Sigmoid colon (tissue), 4 donors: ENCODE results near the gene XPNPEP1.

Source experiments
- EP300 ChIP-seq, 4 donors: sonication (generic); formaldehyde crosslinking; IDR thresholded peaks; one replicate each; pipeline ENCODE4 v1.6.1; 2017; ENCODE audit warnings: antibody characterized with exemption in 4 of 4
- POLR2AphosphoS5 ChIP-seq, 4 donors: sonication (generic); formaldehyde crosslinking; IDR thresholded peaks; one replicate each; pipeline ENCODE4 v1.6.1; 2017; ENCODE audit warnings: antibody characterized with exemption in 4 of 4
- TF ChIP-seq, protein P1 (sequence below), 4 experiments: fragments of 450-650 bp in 3 of 4; fragments of 200-600 bp in 1 of 4; IDR thresholded peaks; one replicate each; pipeline ENCODE4 v1.5.1; 2016 to 2019; ENCODE audit warnings: antibody characterized with exemption in 4 of 4, mild to moderate bottlenecking in 3 of 4, moderate library complexity in 2 of 4

DNA sequence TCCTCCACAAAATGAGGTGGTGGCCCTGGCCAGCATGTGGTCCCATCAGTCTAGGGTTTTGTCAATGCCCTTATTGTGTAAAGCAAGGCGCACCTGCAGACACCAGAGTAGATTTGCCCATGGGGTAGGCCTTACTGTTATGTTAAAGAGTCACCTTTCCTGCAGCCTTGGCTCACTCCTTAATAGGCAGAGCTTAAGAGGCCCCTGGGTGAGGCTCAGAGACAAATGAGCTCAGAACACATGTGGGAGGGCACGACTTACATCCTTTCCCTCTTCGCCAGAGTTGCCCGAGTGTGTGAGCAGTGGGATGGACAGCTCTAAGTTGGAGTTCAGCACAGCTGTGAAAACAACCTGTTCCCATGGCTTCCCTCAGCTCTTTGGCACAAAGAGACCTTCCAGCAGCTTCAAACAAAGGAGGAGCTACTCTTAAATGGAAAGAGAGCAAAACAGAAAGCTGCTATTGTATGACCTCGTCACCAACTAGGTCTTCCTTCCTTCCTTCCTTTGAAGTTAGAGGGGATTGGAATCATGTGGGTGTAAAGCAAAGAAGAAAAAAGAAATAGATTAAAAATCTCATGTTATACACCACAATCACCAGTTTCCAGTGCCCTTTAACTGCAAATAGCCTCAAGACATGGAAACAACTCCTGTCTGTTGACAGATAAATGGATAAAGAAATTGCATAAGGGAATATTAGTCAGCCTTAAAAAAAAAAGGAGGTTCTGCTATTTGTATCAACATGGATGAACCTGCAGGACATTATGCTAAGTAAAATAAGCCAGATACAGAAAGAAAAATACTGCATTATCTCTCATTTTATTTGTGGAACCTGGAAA is 11.9 kb upstream of the XPNPEP1 start:
- TF ChIP-seq, protein P1, sequence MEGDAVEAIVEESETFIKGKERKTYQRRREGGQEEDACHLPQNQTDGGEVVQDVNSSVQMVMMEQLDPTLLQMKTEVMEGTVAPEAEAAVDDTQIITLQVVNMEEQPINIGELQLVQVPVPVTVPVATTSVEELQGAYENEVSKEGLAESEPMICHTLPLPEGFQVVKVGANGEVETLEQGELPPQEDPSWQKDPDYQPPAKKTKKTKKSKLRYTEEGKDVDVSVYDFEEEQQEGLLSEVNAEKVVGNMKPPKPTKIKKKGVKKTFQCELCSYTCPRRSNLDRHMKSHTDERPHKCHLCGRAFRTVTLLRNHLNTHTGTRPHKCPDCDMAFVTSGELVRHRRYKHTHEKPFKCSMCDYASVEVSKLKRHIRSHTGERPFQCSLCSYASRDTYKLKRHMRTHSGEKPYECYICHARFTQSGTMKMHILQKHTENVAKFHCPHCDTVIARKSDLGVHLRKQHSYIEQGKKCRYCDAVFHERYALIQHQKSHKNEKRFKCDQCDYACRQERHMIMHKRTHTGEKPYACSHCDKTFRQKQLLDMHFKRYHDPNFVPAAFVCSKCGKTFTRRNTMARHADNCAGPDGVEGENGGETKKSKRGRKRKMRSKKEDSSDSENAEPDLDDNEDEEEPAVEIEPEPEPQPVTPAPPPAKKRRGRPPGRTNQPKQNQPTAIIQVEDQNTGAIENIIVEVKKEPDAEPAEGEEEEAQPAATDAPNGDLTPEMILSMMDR (IDR thresholded peaks at IDR 0.05) = no peak
- TF ChIP-seq POLR2AphosphoS5 (IDR thresholded peaks at IDR 0.05) = no peak
- no peak for TF ChIP-seq EP300 (IDR thresholded peaks at IDR 0.05)
